ENCODE results near the gene CBX2. TPM values are rescaled to one million over a fixed set of nuclear protein-coding genes. Genes with fewer than 3 reads are reported as not detected.
"Not testable (repeated sequence)": the region's sequence is repeated elsewhere in the genome, so short reads cannot be mapped to it uniquely, and the experiment has no call there.

CBX2 gene
- total RNA-seq, 1 donor from 2014 or later, result 9.5 TPM

GRCh38 chr17:79742951-79743476, 34.9 kb upstream of the CBX2 start:
- no peak for DNase-seq (ENCODE audit: low read depth, low spot score)

DNA sequence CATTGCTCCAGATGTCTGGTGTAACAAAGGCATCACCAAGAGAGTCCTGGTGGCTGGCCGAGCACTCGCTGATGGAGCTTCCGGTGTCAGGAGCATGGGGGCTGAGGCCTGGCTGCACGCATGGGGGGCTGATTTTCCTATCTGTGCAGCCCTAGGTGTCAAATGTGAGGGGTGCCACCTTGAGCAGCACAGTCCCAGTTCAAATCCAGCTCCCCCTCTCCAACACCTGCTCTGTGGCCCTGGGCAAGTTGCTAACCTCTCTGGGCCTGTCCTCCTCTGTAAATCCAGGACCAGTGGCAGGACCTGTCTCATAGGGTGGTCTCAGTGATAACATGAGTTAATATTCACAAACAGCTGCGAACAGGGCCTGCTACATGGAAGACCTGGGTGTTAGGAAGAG, 34.3 kb upstream of the CBX2 start:
- DNase-seq (ENCODE audit: low read depth, low spot score), result no peak

DNA sequence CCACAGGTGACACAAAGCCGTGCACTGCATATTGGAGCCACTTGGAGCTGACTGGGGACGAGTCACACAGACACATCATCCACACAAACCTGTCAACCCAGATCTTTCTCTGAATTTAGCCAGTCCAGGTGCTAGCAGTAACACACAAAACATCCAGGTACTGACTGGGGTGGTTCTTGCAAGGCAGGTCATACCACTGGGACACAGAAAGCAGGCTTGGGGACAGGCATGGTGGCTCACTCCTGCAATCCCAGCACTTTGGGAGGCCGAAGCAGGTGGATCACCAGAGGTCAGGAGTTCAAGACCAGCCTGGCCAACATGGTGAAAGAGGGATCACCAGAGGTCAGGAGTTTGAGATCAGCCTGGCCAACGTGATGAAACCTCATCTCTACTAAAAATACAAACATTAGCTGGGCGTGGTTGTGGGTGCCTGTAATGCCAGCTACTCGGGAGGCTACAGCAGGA, 32.3 kb upstream of the CBX2 start:
- no peak for DNase-seq (ENCODE audit: low read depth, low spot score)

- no peak for DNase-seq (ENCODE audit: low read depth, low spot score)
Measured at GRCh38 chr17:79746889-79747507, 30.9 kb upstream of the CBX2 start.

DNA sequence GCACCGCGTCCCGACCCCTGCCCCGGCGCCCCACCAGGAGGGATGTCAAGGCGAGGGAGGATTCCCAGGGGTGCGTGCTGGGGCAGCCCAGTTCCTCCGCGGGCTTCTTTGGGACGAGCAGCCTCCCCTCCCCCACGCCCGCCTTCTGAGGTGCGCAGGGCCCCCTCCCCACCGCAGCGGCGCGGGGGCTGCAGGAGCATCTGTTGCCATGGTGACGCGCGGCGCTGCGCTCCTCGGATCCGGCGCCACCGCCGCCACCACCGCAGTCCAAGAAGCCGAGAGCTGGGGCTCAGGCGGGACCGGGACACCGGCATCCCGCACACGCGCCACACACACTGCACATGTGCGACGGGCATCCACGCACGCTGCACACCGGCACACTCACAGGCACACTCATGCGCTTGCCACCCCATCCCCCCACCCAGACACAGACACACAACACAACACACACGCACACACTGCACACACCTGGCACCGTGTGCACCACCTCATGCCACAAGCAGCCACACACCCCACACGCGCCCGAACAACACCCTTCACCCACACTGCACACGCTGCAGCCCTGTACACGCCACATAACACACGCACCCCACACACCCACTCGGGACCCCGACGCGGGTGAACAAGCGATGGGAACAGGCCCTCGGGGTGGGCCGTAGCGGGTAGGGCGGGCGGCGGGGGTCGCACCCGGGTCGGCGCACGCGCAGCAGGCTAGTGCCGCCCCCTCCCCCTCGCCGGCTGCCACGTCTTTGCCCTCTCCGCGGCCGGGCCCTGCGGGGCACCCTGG, 30.2 kb upstream of the CBX2 start:
- no peak for DNase-seq (ENCODE audit: low read depth, low spot score)

- no peak for DNase-seq (ENCODE audit: low read depth, low spot score)
Measured at GRCh38 chr17:79748295-79749099, 29.5 kb upstream of the CBX2 start.

DNA sequence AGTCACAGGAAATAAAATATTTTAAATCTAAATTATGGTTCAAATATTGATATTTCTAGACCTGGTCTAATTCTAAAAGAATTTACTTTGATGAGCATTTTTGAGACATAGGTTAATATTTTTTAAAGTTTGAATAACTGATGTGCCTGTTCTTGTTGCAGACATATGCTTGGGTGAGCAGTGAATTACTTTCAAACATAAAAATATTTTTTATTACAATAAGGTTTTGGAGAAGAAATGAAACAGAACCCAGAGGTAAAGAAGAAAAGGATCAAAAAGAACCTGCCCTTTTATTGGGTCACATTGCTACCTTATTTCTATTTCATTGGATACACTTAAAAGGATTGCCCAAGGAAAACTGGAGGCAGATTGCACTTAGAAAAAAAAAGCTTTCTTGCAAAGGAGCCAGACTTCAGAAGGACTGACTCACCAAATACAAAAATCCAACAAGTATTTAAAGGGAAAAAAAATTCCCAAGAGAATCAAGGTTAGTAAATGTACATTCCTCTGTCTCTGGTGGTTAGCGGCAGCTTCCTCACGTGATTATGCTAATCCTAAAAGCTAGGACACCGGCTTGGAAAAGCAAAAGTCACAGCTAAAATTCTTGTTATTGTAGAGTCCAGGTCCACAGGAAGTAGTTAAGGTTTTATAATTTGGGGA, 28.7 kb upstream of the CBX2 start:
- no peak for DNase-seq (ENCODE audit: low read depth, low spot score)

GRCh38 chr17:79749958-79750357, 28.0 kb upstream of the CBX2 start:
- DNase-seq (ENCODE audit: low read depth, low spot score), result no peak

DNA sequence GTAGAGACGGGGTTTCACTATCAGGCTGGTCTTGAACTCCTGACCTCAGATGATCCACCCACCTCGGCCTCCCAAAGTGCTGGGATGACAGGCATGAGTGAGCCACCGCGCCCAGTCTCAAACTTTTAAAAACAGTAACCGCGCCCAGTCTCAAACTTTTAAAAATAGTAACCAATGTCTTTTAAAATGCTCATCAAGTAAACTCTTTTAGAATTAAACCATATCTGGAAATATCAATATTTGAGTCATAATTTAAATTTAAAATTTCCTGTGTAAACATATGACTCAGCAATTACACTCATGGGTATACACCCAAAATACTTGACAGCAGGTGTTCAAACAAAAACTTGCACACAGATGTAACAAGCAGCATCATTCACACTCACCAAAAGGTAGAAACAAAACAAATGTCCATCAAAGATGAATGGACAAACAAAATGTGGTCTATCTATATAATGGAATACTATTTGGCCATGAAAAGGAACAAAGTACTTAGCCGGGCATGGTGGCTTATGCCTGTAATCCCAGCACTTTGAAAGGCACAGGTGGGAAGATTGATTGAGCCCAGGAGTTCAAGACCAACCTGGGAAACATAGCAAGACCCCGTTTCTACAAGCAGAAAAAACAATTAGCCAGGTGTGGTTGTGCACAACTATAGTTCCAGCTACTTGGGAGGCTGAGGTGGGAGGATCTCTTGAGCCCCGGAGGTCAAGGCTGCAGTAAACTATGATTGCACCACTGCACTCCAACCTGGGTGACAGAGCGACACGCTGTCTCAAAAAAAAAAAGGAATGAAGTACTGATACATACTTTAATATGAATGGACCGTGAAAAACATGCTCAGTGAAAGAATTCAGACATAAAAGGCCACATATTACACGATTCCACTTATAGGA, 27.1 kb upstream of the CBX2 start:
- DNase-seq (ENCODE audit: low read depth, low spot score), result no peak

- DNase-seq (ENCODE audit: low read depth, low spot score), result no peak
Measured at GRCh38 chr17:79752175-79752574, 25.8 kb upstream of the CBX2 start.

DNA sequence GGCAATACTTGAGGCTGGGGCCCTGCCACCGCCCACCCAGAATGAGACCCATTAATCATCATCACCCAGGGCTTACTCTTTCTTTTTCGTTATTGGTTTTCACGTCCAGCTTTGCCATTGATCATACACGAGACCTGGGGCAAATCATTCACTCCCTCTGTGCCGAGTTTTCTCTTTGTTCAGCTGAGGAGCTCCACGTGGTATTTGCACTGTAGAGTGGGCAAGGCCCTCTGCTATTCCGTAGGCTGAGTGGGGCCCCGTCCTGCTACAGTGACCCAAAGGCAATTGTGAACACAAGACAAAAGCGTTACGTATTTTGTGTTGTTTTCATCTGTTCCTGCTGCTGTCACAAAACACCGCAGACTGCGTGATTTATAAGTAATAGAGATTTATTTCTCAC, 23.6 kb upstream of the CBX2 start:
- DNase-seq (ENCODE audit: low read depth, low spot score), result no peak

- not testable (repeated sequence) for DNase-seq (ENCODE audit: low read depth, low spot score)
Measured at GRCh38 chr17:79754903-79755302, 23.0 kb upstream of the CBX2 start.

GRCh38 chr17:79755591-79755990, 22.4 kb upstream of the CBX2 start:
- DNase-seq (ENCODE audit: low read depth, low spot score), result no peak

DNA sequence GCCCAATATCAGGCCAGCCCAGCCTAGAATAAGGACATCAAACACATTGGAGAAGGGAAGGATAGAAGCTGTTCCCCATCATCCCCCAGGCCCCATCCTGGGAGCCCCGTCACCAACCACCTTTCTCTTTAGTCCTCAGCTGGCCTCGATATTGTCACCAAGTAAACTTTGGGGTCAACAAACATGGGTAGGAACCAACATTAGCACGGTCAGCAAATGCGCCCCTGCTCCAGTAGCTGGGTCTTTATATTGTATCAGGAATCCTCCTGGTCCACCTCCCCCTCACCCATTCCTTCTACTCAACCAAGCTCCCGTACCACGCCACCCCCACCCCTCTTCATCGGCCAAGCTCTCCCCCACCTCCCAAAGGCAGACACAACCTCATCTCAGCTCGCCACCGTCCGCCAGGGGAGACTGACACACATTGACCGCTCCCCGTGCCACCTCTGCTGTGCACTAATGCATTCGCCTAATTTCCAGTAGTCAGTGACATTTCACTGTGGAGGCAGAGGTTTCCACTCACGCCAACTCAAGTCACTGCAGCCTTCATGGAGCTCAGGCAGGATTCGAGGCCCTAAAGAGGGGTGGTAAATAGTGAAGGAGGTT, 20.7 kb upstream of the CBX2 start:
- DNase-seq (ENCODE audit: low read depth, low spot score), result no peak

GRCh38 chr17:79758271-79758670, 19.7 kb upstream of the CBX2 start:
- DNase-seq (ENCODE audit: low read depth, low spot score), result no peak

GRCh38 chr17:79760197-79760906, 17.6 kb upstream of the CBX2 start:
- no peak for DNase-seq (ENCODE audit: low read depth, low spot score)

DNA sequence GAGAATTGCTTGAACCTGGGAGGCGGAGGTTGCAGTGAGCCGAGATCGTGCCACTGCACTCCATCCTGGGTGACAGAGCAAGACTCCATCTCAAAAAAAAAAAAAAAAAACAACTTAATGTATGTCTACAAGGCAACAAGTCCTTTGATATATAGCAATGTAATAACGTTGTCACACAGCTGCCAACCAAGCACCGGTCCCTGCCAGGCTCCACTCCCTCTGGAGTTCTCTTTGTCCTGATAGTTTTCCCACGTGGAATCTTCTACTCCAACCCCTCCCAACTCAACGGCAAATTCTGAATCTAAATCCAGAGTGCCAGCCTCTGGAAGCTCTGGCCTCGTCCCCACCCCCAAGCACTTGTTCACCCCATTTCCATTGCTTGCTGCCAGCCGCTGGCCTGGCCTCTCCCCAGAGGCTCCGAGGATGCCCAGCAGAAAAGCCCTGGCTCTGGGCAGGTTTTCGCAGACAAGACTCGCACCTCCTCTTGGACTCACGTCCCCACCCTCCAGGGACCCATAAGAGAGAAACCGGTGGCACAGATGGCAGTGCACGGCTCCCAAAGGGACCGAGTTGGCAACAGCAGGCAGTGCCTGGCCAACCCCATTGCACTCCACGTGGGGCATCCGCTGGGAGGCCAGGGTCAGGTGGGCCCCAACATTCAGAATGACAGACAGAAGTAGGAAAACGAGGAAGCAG, 15.9 kb upstream of the CBX2 start:
- DNase-seq (ENCODE audit: low read depth, low spot score), result no peak

GRCh38 chr17:79765708-79766107, 12.2 kb upstream of the CBX2 start:
- DNase-seq (ENCODE audit: low read depth, low spot score), result no peak
